HG03039 (cell line): ENCODE measurements around the gene MAGOH.
"Not testable (repeated sequence)": the region's sequence is repeated elsewhere in the genome, so short reads cannot be mapped to it uniquely, and the experiment has no call there.

Experiments
- ATAC-seq: cut with Tn5 transposase; IDR thresholded peaks from one replicate; pipeline ENCODE4 v1.9.1; 2021; ENCODE audit warnings: mild to moderate bottlenecking, moderate library complexity; ENCODE audit not compliant: unreplicated experiment

Gene MAGOH

DNA sequence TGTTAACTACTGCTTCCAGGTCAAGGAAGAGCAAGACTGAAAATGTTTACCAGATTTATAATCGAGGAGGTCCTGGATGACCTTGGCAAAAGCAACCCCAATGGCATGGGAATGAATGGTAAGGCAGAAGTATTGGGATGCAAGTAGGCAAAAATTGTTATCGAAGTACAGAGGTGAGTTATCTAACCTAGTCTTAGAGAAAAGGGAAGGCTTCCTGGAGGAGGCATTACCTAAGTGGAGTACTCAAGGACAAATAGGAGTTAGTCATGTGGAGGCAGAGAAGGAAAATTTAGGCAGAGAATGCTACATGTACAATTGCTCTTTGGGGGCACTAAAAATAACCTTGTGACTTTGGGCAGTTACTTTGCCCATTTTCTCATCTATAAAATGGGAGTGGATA, 3.5 kb upstream of the MAGOH start:
- no peak for ATAC-seq

DNA sequence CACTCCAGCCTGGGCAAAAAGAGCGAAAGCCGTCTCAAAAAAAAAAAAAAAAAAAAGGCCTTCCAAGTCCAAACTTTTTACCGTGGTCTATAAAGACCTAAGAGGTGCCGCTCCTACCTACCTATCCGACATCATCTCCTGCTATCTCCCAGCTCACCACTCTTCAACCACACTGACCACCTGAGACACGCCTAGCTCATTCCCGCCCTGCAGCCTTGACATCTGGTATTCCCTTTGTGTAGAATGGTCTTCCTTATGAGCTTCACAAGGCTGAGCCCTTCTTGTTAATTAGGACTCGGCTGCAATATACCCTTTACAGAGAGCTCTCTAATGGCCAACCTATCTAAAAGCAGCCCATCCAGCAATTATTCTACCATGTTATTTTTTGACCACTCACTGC, 680 bp downstream of the MAGOH start:
- ATAC-seq, result no peak

DNA sequence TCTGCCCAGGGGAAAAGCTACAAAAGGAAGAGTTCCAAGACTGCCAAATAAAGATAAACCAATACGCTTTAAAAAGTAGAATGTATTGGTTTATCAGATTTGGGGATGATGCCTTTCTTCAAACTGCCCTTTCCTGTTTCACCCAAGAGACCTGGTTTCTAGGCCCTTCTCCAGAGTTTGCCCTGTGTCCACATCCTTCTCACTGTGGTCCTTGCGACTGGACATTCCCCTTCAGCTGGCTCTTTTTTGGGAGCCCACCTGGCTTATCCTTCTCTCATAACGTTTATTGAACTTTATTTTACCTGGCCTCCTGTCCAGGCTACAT, 17.4 kb downstream of the MAGOH start:
- no peak for ATAC-seq

DNA sequence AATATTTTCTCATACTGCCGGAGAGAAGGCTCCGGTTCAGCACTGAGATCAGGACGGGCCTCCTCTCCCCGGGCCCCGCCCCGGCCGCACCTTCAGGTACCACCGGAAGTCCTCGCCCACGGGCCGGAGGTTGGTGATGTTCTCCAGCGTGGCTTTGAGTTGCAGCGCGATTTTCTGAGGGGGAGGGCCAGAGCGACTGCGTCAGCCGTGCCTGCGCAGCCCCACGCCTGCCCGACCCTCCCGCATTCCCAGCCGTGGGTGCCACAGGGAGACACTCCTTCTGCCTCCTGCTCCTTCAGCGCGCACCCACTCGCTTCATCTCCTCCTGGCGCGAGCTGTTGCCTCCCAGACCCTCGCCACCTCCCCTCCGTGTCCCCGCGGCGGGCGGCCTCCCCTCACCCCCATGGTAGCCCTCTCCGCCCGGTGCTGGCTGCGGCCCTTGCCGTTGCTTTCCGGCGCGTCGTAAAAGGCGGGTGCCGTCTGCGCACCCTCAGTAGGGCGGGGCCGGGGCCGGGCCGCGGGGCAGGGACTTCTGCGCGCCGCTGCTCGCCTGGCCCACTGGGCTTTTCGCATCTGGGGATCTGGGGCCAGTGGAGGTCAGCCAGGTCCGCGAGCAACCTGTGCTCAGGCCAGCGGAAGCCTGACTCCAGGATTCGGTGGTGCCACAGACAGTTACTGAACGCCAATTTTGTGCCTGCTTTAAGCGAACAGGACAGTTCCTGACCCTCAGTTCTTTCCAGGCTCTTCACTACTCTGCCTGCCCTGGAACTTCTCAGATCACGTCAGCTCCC, 18.0 kb downstream of the MAGOH start, which contains the start of gene CZIB:
Gene CZIB, minus strand, starts transcription at position 464 of the 791 bp plus-strand sequence. Its CDS starts 59 bp downstream, at position 405.
- peak; percentile 86 for ATAC-seq

DNA sequence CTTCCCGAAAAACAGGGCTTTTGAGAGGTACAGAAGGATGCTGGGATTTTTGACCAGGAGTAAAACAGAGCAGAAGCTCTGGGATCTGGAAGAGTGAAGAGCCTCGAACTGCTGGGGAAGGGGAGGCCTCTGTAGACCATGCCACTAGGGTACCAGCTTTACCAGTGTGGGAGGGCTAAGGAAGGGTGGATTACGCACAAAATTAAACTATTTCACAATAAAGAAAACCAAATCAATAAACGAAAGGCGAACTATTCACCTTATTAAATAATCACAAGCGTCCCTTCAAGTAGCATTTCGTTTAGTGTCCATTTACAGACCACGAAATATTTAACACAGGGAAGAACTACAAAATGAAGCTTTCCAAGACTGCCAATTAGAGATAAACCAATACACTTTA, 18.6 kb downstream of the MAGOH start:
- no peak for ATAC-seq

DNA sequence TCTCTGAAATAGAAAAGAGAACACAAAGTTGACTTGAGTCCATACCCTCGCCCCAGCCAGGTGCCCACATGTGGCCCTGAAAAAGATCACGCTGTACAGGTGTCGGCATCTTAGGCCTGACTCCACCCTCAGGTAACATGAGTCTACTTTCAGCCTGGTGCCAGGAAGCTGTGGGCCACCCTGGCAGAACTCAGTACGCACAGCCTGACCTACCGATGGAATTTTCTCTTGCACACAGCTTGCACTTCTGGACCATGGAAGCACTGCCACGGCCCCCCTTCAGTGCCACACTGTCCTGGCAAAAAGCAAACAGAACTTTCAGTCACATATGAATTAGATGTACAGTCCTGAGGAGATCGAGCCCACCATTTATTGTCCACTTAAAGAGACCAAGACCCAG, 20.1 kb downstream of the MAGOH start:
- ATAC-seq, result no peak

DNA sequence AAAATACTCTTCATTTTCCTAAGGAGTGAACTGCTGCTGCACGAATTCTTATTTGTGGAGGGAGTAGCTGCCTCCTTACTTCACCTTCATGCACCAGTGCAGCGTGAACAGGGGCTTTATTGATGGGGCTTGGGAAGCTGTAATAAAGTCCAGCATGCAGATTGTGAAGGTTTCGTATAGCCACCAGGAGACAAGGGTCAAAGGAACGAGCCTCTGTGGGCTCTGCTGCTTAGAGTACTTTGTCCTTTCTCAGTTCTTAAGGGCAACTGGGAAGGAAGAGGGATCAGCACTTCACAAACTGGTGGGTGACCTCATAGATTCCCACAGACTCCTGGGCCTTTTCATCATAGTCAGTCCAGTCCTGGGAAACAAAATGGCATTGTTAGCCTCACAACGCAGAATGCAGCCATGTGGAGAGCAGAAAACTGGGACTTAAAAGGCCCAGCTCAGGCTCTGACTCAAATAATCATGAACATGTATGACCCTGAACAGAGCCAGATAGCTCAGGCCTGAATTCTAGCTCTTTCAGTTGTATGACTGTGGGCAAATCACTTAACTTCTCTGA, 23.9 kb downstream of the MAGOH start:
- no peak for ATAC-seq

DNA sequence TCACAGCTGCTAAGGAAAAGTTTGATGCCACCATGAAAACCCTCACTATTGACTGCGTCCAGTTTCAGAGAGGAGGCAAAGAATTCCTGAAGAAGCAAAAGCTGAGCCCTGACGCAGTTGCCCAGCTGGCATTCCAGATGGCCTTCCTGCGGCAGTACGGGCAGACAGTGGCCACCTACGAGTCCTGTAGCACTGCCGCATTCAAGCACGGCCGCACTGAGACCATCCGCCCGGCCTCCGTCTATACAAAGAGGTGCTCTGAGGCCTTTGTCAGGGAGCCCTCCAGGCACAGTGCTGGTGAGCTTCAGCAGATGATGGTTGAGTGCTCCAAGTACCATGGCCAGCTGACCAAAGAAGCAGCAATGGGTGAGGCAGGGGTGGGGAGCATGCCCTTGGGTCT, 27.4 kb downstream of the MAGOH start:
- no peak for ATAC-seq

DNA sequence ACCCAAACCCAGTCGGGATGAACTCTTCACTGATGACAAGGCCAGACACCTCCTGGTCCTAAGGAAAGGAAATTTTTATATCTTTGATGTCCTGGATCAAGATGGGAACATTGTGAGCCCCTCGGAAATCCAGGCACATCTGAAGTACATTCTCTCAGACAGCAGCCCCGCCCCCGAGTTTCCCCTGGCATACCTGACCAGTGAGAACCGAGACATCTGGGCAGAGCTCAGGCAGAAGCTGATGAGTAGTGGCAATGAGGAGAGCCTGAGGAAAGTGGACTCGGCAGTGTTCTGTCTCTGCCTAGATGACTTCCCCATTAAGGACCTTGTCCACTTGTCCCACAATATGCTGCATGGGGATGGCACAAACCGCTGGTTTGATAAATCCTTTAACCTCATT, 28.0 kb downstream of the MAGOH start:
- no peak for ATAC-seq

DNA sequence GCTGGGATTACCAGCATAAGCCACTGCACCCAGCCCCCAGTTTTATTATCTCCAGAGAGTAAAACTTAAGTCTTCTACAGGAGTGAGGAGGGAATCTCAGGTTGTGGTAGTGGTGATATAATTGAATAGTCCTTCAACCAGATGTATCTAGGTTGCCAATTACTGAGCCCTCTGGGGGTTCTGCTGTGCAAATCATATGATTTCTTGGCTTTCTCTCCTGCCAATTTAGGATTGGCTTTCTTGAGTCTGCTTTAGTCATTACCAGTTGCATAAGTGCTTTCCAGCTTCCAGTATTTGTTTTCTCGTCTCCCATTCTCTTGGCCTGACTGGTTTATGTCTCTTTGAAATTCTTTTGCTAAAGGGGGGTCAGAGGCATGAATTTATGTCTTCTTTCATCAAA, 30.6 kb downstream of the MAGOH start:
- no peak for ATAC-seq

DNA sequence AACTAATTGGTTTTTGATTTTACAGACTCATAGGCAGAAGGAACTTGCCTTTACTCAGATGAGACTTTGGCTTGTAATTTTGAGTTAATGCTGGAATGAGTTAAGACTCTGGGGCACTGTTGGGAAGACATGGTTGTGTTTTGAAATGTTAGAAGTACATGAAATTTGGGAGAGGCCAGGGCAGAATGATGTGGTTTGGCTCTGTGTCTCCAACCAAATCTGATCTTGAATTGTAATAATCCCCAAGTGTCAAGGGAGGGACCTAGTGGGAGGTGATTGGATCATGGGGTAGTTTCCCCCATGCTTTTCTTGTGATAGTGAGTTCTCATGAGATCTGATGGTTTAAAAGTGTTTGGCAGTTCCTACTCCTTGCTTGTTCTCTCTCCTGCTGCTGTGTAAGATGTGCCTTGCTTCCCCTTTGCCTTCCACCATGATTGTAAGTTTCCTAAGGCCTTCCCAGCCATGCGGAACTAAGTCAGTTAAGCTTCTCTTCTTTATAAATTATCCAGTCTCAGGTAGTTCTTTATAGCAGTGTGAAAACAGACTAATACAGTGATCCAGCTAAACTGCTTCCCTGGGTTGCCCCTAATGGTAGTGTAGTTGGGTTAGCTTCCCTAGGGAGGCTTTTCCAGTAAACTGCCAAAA, 31.5 kb downstream of the MAGOH start:
- no peak for ATAC-seq

DNA sequence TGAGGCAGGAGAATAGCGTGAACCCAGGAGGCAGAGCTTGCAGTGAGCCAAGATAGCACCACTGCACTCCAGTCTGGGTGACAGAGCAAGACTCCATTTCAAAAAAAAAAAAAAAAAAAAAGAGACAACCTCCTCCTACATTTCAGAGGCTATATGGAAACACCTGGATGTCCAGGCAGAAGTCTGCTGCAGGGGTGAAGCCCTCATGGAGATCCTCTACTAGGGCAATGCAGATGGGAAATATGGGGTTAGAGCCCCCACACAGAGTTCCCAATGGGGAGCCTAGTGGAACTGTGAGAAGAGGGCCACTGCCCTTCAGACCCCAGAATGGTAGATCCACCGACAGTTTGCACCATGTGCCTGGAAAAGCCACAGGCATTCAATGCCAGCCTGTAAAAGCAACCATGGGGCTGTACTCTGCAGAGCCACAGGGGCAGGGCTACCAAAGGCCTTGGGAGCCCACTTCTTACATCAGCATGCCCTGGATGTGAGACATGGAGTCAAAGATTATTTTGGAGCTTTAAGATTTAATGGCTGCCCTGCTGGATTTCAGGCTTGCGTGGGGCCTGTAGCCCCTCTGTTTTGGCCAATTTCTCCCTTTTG, 32.1 kb downstream of the MAGOH start:
- not testable (repeated sequence) for ATAC-seq

DNA sequence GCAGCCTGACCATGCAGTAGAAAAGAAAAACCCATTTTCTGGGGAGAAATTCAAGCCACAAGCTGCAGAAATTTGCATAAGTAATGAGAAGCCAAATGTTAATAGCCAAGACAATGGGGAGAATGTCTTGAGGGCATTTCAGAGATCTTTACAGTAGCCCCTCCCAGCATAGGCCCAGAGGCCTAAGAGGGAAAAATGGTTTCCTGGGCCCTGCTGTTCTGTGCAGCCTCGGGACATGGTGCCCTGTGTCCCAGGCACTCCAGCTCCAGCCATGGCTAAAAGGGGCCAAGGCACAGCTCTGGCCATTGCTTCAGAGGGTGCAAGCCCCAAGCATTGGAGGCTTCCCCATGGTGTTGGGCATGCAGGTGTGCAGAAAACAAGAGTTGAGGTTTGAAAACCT, 32.8 kb downstream of the MAGOH start:
- not testable (repeated sequence) for ATAC-seq

DNA sequence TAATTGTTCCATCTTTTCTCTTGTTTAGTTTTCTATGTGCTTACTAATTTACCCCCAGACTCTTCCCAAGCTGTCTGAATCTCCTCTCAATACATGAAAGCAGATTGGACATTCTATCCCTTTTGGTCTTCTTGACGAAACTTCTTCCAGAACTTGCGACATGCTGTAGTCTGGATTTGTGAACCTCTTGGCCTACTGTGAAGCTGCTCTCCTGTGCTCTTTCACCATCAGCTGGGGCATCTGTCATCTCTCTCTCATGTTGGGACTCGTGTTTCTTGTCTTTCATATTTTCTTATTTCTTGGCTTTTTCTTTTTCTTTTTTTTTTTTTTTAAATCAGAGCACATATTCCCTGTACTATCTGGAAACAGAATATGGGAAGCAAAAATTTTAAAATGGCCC, 34.9 kb downstream of the MAGOH start:
- no peak for ATAC-seq

DNA sequence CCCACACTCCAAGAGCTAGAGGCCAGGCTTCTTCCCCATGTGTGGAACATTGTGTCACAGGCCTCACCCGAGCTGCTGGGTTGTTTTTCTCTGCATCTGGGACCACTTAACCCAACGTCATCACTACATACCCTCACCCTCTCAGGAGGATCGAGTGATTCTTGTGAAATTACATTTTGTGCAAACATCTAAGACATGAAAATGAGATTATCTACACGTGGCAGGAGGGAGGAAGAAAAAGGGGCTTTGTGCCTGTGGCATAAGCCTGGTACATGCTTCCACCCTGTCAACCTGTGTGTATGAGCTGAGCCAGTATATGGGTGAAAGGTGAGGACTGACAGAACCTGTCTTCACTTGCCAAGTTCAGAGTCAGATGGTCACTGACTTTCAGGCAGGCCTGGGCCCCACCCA, 40.1 kb downstream of the MAGOH start:
- no peak for ATAC-seq

DNA sequence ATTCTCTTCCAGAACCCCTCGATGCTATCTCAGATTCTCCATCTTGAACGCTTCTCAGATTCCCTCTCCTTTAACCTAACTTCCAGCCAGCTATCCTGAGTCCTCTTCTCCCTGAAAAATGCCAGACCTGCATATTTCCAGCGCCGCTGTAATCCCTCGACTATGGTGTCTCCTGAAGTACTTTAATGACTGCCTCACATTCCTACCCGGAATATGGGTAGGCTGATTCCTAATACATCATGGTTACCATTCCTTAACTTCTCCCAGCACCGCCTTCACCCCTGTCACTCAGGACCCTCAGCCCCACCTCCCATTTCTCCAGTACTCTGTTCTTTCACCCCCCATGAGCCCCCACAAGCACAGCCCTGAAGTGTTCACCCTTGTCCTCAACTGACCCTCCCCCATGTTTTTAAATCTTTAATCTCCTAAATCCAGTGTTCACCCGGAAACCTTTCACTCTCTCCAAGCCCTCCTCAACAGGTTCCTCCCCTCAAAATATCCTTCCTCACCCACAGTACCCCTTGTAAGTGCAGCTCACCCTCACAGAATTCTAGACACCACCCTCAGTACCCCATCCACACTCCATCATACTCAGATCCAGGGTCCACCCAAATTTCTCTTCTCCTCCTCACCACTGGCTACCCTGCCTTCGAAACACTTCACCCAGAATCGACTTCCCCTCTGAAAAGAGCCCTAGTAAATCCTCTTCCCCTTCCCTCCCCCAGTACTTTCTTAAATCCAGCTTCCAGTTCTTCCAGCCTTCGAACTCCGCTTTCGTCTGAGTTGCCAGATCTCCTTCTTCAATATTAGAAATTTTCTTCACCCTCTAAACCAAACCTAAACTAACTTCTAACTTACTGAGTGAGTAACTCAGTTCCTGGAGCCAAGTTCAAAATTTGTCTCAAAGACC, 40.8 kb downstream of the MAGOH start:
- no peak for ATAC-seq

DNA sequence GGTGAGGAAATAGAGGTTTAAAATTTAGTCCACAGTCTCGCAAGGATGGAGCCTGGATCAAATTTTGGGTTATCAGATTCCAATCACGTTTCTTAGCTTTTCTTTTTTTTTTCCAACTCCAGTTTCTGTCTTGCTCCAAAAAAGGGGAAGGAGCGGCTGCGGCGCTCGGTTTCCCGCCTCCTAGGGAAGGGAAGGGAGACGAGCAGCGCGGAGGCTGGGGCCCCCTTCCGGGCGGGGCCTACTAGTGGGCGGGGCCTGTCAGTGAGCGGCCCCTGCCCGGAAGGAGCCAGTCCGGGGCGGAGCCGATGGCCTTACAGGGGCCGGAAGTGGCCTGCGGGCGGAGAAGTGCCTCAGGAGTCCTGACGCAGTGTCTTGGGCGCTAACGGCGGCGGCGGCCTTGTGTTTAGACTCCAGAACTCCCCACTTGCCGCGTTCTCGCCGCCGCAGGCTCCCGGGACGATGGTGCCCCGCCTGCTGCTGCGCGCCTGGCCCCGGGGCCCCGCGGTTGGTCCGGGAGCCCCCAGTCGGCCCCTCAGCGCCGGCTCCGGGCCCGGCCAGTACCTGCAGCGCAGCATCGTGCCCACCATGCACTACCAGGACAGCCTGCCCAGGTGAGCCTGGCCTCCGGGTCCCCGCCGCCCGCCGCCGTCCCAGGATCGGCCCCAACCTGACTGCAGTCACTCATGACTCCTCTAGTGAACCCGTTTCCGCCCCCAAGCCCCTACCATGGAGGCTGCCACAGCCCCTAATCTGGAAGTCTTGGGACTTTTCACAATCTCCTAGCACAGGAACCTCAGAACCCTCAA, 41.6 kb downstream of the MAGOH start, which contains the start of gene CPT2:
Gene CPT2, plus strand, starts transcription at position 340 of the 806 bp plus-strand sequence. Its CDS starts 120 bp downstream, at position 460.
- ATAC-seq, result peak; percentile 98

DNA sequence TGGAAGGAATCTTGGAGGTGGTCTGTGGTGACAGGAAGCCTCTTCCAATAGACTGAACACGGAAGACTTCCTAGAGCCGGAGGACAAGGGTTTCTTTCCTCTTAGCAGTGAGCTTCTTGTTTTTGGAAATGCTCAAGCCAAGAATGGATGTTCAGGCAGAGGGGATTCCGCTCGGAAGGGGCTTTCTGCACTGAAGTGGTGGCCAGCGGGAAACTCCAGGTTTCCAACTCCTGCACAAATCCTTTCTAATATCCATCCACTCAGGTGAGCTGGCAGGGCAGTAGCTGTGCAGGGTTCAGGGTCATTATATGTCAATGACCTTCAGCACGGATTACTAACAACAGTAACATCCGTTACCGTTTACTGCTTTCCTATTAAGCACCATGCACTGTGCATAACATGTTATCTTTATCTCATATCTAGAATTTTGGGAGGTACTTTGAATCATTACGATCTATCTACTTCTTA, 42.3 kb downstream of the MAGOH start:
- ATAC-seq, result no peak

DNA sequence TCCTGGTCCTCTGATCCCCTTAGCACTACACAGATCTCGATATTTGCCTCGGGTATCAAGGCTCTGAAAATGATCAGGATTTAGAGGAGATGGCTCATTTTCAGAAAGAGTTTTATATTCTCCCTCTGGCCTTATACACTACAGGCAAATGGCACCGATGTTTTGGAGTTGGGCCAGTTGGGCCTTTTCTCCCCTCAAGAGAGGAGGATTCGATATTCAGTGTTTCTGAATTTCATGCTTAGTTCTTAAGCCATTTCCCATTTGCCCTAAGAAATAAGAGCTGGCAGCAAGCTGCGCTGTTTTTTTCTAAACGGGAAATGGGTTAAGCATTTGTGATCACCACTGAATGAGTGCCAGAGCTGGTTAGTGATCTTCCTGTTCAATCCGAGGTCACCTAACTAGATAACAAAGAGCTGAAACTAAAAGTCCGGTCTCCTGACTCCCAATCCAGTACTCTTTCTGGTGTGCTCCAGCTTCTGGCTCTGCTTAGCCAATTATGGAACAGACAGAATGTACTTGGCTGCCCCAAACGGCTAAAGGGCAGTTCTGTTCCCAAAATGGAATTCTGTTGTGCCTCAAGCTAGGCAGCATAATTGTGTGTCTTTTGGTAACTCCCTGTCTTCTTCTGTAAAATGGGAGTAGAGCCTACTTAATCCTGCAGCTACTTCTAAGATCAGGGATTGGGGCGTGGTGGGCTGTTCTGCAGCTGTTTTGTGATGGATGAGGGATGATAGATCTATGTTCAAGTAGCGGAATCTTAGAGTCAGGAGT, 42.9 kb downstream of the MAGOH start:
- no peak for ATAC-seq
